IMR-90 (cell line): ENCODE results near the gene CCDC33. TPM values are rescaled to one million over a fixed set of nuclear protein-coding genes. Genes with fewer than 3 reads are reported as not detected.
A peak's percentile ranks its signal among the peaks of the same experiment; 100 is the strongest.

Experiments
- ATAC-seq: fragments of 200-7000 bp; cut with Tn5 transposase; 2 replicates; pipeline ENCODE4 v1.9.1; 2020; ENCODE audit warnings: low read depth, mild to moderate bottlenecking, moderate library complexity
- BruUV-seq: library from RNA; stranded (reverse); fragments of 400-500 nt; replicated peaks from 2 replicates; lab custom pipeline; 2021; lab: Mats Ljungman, UMichigan
- CTCF ChIA-PET: fragments of 300-600 bp; formaldehyde crosslinking; extraction: SDS; loops from one replicate; lab custom pipeline; 2021; ENCODE audit warnings: antibody characterized with exemption; lab: Yijun Ruan, JAX
- POLR2A ChIA-PET: fragments of 300-600 bp; sonication (Branson Sonifier 250); formaldehyde crosslinking; loops from one replicate; lab custom pipeline; 2022; ENCODE audit warnings: antibody characterized with exemption; ENCODE audit not compliant: unreplicated experiment; lab: Charles Lee
- DNase-seq: peaks from one replicate; pipeline ENCODE4 v3.0.0; 2013
- H2AFZ ChIP-seq: replicated peaks from 2 replicates; pipeline ENCODE3; 2013; ENCODE audit warnings: low read length, mild to moderate bottlenecking; ENCODE audit not compliant: poor library complexity
- H2AK5ac ChIP-seq: 2 replicates; pipeline ENCODE4 v1.6.1; 2013; ENCODE audit warnings: low read depth, low read length, inconsistent platforms
- H2AK9ac ChIP-seq: replicated peaks from 2 replicates; pipeline ENCODE3; 2013; ENCODE audit warnings: mild to moderate bottlenecking, low read depth, low read length, moderate library complexity; ENCODE audit not compliant: poor library complexity
- H2BK120ac ChIP-seq: 2 replicates; pipeline ENCODE4 v1.6.1; 2013; ENCODE audit warnings: low read depth, low read length, inconsistent platforms
- H2BK15ac ChIP-seq: 3 replicates; pipeline ENCODE4 v1.6.1; 2013; ENCODE audit warnings: low read depth, low read length, inconsistent platforms
- H2BK20ac ChIP-seq: 2 replicates; pipeline ENCODE4 v1.6.1; 2013; ENCODE audit warnings: low read depth, mild to moderate bottlenecking, inconsistent platforms, low read length, moderate library complexity
- H2BK5ac ChIP-seq: 2 replicates; pipeline ENCODE4 v1.6.1; 2013; ENCODE audit warnings: mild to moderate bottlenecking, low read depth, low read length, inconsistent platforms; ENCODE audit not compliant: poor library complexity, severe bottlenecking
- H3K14ac ChIP-seq: replicated peaks from 2 replicates; pipeline ENCODE4 v1.6.1; 2013; ENCODE audit warnings: low read depth, low read length, inconsistent platforms
- H3K18ac ChIP-seq: 2 replicates; pipeline ENCODE4 v1.6.1; 2013; ENCODE audit warnings: low read depth, low read length, control low read depth
- H3K23ac ChIP-seq: 2 replicates; pipeline ENCODE4 v1.6.1; 2013; ENCODE audit warnings: low read depth, low read length, inconsistent platforms
- H3K27ac ChIP-seq: 2 replicates; pipeline ENCODE4 v1.5.1; 2013; ENCODE audit warnings: mild to moderate bottlenecking, control low read depth, low read length; ENCODE audit not compliant: insufficient read depth
- H3K27me3 ChIP-seq: 2 replicates; pipeline ENCODE4 v1.6.1; 2013; ENCODE audit warnings: low read length; ENCODE audit not compliant: control insufficient read depth, insufficient read depth
- H3K36me3 ChIP-seq: 2 replicates; pipeline ENCODE4 v1.6.1; 2013; ENCODE audit warnings: low read length, mixed read lengths; ENCODE audit not compliant: control insufficient read depth, insufficient read depth
- H3K4ac ChIP-seq: 2 replicates; pipeline ENCODE4 v1.6.1; 2013; ENCODE audit warnings: low read depth, low read length, inconsistent platforms
- H3K4me1 ChIP-seq: 2 replicates; pipeline ENCODE4 v1.6.1; 2013; ENCODE audit warnings: low read length, mixed read lengths; ENCODE audit not compliant: control insufficient read depth, insufficient read depth
- H3K4me2 ChIP-seq: 2 replicates; pipeline ENCODE4 v1.6.1; 2013; ENCODE audit warnings: low read depth, mild to moderate bottlenecking, control low read depth, low read length, moderate library complexity
- H3K4me3 ChIP-seq: 2 replicates; pipeline ENCODE4 v1.5.1; 2013; ENCODE audit warnings: low read depth, mild to moderate bottlenecking, control low read depth, low read length, moderate library complexity; ENCODE audit not compliant: insufficient read depth
- H3K56ac ChIP-seq: 2 replicates; pipeline ENCODE4 v1.6.1; 2013; ENCODE audit warnings: low read length, inconsistent platforms; ENCODE audit not compliant: insufficient read depth; ENCODE audit errors: extremely low read depth
- H3K79me1 ChIP-seq, 2 experiments: 2 replicates each; pipeline ENCODE4 v1.6.1; 2013; ENCODE audit warnings: low read length in 2 of 2, inconsistent platforms in 1 of 2, low read depth in 1 of 2
- H3K9ac ChIP-seq: 2 replicates; pipeline ENCODE4 v1.6.1; 2013; ENCODE audit warnings: low read depth, low read length, control low read depth
- H3K9me1 ChIP-seq: 2 replicates; pipeline ENCODE4 v1.6.1; 2013; ENCODE audit warnings: low read length, inconsistent platforms; ENCODE audit not compliant: insufficient read depth
- H3K9me3 ChIP-seq: 2 replicates; pipeline ENCODE4 v1.6.1; 2013; ENCODE audit warnings: low read length; ENCODE audit not compliant: control insufficient read depth, insufficient read depth
- H4K20me1 ChIP-seq: 2 replicates; pipeline ENCODE4 v1.6.1; 2013; ENCODE audit warnings: low read length, inconsistent platforms; ENCODE audit not compliant: insufficient read depth
- H4K5ac ChIP-seq: 2 replicates; pipeline ENCODE4 v1.6.1; 2013; ENCODE audit warnings: mild to moderate bottlenecking, low read depth, low read length, control low read depth
- H4K8ac ChIP-seq, 2 experiments: 2 replicates each; pipeline ENCODE4 v1.6.1; 2013; ENCODE audit warnings: low read depth in 2 of 2, low read length in 2 of 2, control low read depth in 1 of 2, inconsistent platforms in 1 of 2
- H4K91ac ChIP-seq: 2 replicates; pipeline ENCODE4 v1.6.1; 2013; ENCODE audit warnings: low read depth, low read length, inconsistent platforms; ENCODE audit not compliant: insufficient read depth
- BHLHE40 ChIP-seq: fragments of 150-350 bp; IDR thresholded peaks from 2 replicates; pipeline ENCODE4 v1.6.1; 2016; ENCODE audit warnings: mild to moderate bottlenecking, low read depth, low read length
- CEBPB ChIP-seq: IDR thresholded peaks from 2 replicates; pipeline ENCODE4 v1.6.1; 2012; ENCODE audit warnings: low read depth, low read length, improper control_type of control experiment
- CHD1 ChIP-seq: IDR thresholded peaks from 2 replicates; pipeline ENCODE4 v1.6.1; 2012; ENCODE audit warnings: low read depth, low read length, improper control_type of control experiment
- CTCF ChIP-seq: conservative IDR thresholded peaks from 2 replicates; pipeline ENCODE4 v1.5.1; 2012; ENCODE audit warnings: mild to moderate bottlenecking, low read depth, low read length, improper control_type of control experiment
- ELK1 ChIP-seq: fragments of 150-350 bp; IDR thresholded peaks from 2 replicates; pipeline ENCODE4 v1.6.1; 2016; ENCODE audit warnings: low read depth, mild to moderate bottlenecking, low read length, moderate library complexity, borderline replicate concordance
- FOS ChIP-seq: fragments of 150-350 bp; IDR thresholded peaks from 2 replicates; pipeline ENCODE4 v1.6.1; 2016; ENCODE audit warnings: low read depth, low read length
- MAFK ChIP-seq: IDR thresholded peaks from 2 replicates; pipeline ENCODE4 v1.6.1; 2012; ENCODE audit warnings: low read depth, low read length, improper control_type of control experiment
- MAZ ChIP-seq: IDR thresholded peaks from 2 replicates; pipeline ENCODE4 v1.6.1; 2012; ENCODE audit warnings: low read depth, mild to moderate bottlenecking, low read length, improper control_type of control experiment, moderate library complexity, borderline replicate concordance
- MXI1 ChIP-seq: IDR thresholded peaks from 2 replicates; pipeline ENCODE4 v1.6.1; 2012; ENCODE audit warnings: low read depth, mild to moderate bottlenecking, low read length, moderate library complexity, borderline replicate concordance
- NFE2L2 ChIP-seq: fragments of 150-350 bp; IDR thresholded peaks from 2 replicates; pipeline ENCODE4 v1.6.1; 2016; ENCODE audit warnings: low read depth, mild to moderate bottlenecking, low read length
- POLR2A ChIP-seq: IDR thresholded peaks from 2 replicates; pipeline ENCODE4 v1.6.1; 2012; ENCODE audit warnings: mild to moderate bottlenecking, low read depth, low read length
- RAD21 ChIP-seq: IDR thresholded peaks from 2 replicates; pipeline ENCODE4 v1.6.1; 2012; ENCODE audit warnings: low read length, improper control_type of control experiment
- RCOR1 ChIP-seq: IDR thresholded peaks from 2 replicates; pipeline ENCODE4 v1.6.1; 2012; ENCODE audit warnings: mild to moderate bottlenecking, low read length, improper control_type of control experiment; ENCODE audit not compliant: insufficient replicate concordance
- RFX5 ChIP-seq: IDR thresholded peaks from 2 replicates; pipeline ENCODE4 v1.8.0; 2012; ENCODE audit warnings: low read depth, mild to moderate bottlenecking, low read length, moderate library complexity
- SMC3 ChIP-seq: fragments of 150-350 bp; IDR thresholded peaks from 2 replicates; pipeline ENCODE4 v1.6.1; 2016; ENCODE audit warnings: low read depth, mild to moderate bottlenecking, antibody characterized with exemption, low read length, moderate library complexity
- USF2 ChIP-seq: fragments of 150-350 bp; IDR thresholded peaks from 2 replicates; pipeline ENCODE4 v1.6.1; 2017; ENCODE audit warnings: mild to moderate bottlenecking, antibody characterized with exemption, low read length, low read depth
- WGBS, 2 experiments: methylation state at CpG; one replicate each; pipeline versions ENCODE4 v1.1.5 to v1.1.7; 2013; ENCODE audit warnings: missing lambda C conversion rate in 2 of 2; ENCODE audit not compliant: insufficient read length in 1 of 2; ENCODE audit errors: extremely low coverage in 2 of 2; 5-methylcytosine and 5-hydroxymethylcytosine counted together
- dilution Hi-C: fragments of 300-500 bp; cut with HindIII; formaldehyde crosslinking; loops from one replicate; pipeline ENCODE4 v1.14.3; 2018; ENCODE audit warnings: low sequenced_read_pairs; ENCODE audit not compliant: unreplicated experiment
- in situ Hi-C: fragments of 300-500 bp; cut with MboI; formaldehyde crosslinking; loops from 3 replicates; pipeline ENCODE4 v1.14.3; 2019; ENCODE audit warnings: low sequenced_read_pairs, inconsistent platforms, mixed read lengths
- intact Hi-C: fragments of 100-400 bp; cut with micrococcal nuclease; formaldehyde crosslinking; loops from 2 replicates; pipeline ENCODE4 v1.10.0; 2022
- polyA plus RNA-seq, 3 experiments: library from polyadenylated mRNA; depleted of rRNA; stranded (reverse); fragments of >200 nt; gene quantifications; 2 replicates each; pipeline ENCODE4 v1.2.3, GENCODE V29; 2012; ENCODE audit warnings: low replicate concordance in 1 of 3
- total RNA-seq: library from RNA; depleted of rRNA; stranded (reverse); fragments of >200 nt; gene quantifications from 2 replicates; pipeline ENCODE4 v1.2.3, GENCODE V29; 2012

Gene CCDC33
- total and polyA plus RNA-seq, 2 of the 4 experiments (the other 2 are of a cell fraction): not detected

GRCh38 chr15:74252721-74253120 is 16.6 kb downstream of the CCDC33 start:
- no peak overlapping the region for H4K8ac ChIP-seq
- CTCF ChIA-PET: no interaction called here
- no peak overlapping the region for H4K5ac ChIP-seq
- no peaks in the 10 kb centered on the region for H3K9me1 ChIP-seq
- no peaks in the 10 kb centered on the region for H4K20me1 ChIP-seq
- no peak overlapping the region for H3K4me2 ChIP-seq
- H4K91ac ChIP-seq: no peak overlapping the region
- ATAC-seq (no peak), DNase-seq (peak; percentile 67)
- intact Hi-C loops: no loop called here
- H3K14ac ChIP-seq: no peak overlapping the region
- no peak overlapping the region for H3K27ac ChIP-seq
- H2BK20ac ChIP-seq: no peak overlapping the region
- no peak overlapping the region for H2BK5ac ChIP-seq
- dilution Hi-C loops: no loop called here
- no peak overlapping the region for H2AFZ ChIP-seq
- in situ Hi-C loops: no loop called here
- H3K9me3 ChIP-seq: no peaks in the 10 kb centered on the region
- H3K56ac ChIP-seq: no peak overlapping the region
- peaks cover 8% of the 10 kb centered on the region for H3K4me1 ChIP-seq
- no peak overlapping the region for H3K9ac ChIP-seq
- no peak overlapping the region for H2AK5ac ChIP-seq
- H3K79me1 ChIP-seq: no peaks in the 10 kb centered on the region
- no peak overlapping the region for H3K18ac ChIP-seq
- H3K4me3 ChIP-seq: no peak overlapping the region
- WGBS, 2 experiments: no CpG with 5 or more reads among the region's 1 CpG
- TF ChIP-seq ELK1 (no peak), MAZ (no peak), BHLHE40 (no peak), CEBPB (no peak), NFE2L2 (no peak), SMC3 (no peak), MAFK (no peak), CTCF (no peak), RFX5 (no peak), FOS (no peak), CHD1 (no peak), USF2 (no peak), RAD21 (no peak), MXI1 (no peak), POLR2A (no peak), RCOR1 (no peak)
- no peak overlapping the region for H3K4ac ChIP-seq
- H2BK15ac ChIP-seq: no peak overlapping the region
- H3K23ac ChIP-seq: no peak overlapping the region
- POLR2A ChIA-PET: interaction anchor here (0.5 kb wide), 1 partner anchor 32 kb away, joined by 3 read pairs; no protein-coding TSS in a partner anchor
- peaks cover 56% of the 10 kb centered on the region for H3K27me3 ChIP-seq
- no peak overlapping the region for H2AK9ac ChIP-seq
- H2BK120ac ChIP-seq: no peak overlapping the region
- H3K36me3 ChIP-seq: no peaks in the 10 kb centered on the region
- no TSS peak for BruUV-seq
